ENCODE results near the gene ZFPM1. TPM values are rescaled to one million over a fixed set of nuclear protein-coding genes. Genes with fewer than 3 reads are reported as not detected.

The ZFPM1 gene
- polyA plus RNA-seq, 1 of the 3 experiments (the other 2 are of a cell fraction): 1.2 TPM

GRCh38 chr16:88452482-88453216 is 431 bp upstream of the ZFPM1 start (continued):
- TF ChIP-seq POLR2AphosphoS5 (IDR thresholded peaks at IDR 0.05; ENCODE audit: low read depth, low read length) (no peak), TAF1 (IDR thresholded peaks at IDR 0.05; ENCODE audit: borderline replicate concordance, low read depth, low read length) (no peak), PBX3 (IDR thresholded peaks at IDR 0.05) (no peak), RCOR1 (IDR thresholded peaks at IDR 0.05; ENCODE audit: low read length) (no peak), YY1 (IDR thresholded peaks at IDR 0.05; ENCODE audit: low read depth) (no peak), MEF2A (IDR thresholded peaks at IDR 0.05; ENCODE audit: borderline replicate concordance, low read depth) (no peak), ELF1 (IDR thresholded peaks at IDR 0.05) (no peak), CHD2 (IDR thresholded peaks at IDR 0.05; ENCODE audit: low read length, partially characterized antibody) (peak; percentile 26), RXRA (IDR thresholded peaks at IDR 0.05; ENCODE audit: borderline replicate concordance, low read depth) (no peak), CTCF (IDR thresholded peaks at IDR 0.05) (no peak)
- TF ChIP-seq, protein P1, sequence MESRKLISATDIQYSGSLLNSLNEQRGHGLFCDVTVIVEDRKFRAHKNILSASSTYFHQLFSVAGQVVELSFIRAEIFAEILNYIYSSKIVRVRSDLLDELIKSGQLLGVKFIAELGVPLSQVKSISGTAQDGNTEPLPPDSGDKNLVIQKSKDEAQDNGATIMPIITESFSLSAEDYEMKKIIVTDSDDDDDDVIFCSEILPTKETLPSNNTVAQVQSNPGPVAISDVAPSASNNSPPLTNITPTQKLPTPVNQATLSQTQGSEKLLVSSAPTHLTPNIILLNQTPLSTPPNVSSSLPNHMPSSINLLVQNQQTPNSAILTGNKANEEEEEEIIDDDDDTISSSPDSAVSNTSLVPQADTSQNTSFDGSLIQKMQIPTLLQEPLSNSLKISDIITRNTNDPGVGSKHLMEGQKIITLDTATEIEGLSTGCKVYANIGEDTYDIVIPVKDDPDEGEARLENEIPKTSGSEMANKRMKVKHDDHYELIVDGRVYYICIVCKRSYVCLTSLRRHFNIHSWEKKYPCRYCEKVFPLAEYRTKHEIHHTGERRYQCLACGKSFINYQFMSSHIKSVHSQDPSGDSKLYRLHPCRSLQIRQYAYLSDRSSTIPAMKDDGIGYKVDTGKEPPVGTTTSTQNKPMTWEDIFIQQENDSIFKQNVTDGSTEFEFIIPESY (IDR thresholded peaks at IDR 0.05; ENCODE audit: borderline replicate concordance, low read depth): no peak

DNA sequence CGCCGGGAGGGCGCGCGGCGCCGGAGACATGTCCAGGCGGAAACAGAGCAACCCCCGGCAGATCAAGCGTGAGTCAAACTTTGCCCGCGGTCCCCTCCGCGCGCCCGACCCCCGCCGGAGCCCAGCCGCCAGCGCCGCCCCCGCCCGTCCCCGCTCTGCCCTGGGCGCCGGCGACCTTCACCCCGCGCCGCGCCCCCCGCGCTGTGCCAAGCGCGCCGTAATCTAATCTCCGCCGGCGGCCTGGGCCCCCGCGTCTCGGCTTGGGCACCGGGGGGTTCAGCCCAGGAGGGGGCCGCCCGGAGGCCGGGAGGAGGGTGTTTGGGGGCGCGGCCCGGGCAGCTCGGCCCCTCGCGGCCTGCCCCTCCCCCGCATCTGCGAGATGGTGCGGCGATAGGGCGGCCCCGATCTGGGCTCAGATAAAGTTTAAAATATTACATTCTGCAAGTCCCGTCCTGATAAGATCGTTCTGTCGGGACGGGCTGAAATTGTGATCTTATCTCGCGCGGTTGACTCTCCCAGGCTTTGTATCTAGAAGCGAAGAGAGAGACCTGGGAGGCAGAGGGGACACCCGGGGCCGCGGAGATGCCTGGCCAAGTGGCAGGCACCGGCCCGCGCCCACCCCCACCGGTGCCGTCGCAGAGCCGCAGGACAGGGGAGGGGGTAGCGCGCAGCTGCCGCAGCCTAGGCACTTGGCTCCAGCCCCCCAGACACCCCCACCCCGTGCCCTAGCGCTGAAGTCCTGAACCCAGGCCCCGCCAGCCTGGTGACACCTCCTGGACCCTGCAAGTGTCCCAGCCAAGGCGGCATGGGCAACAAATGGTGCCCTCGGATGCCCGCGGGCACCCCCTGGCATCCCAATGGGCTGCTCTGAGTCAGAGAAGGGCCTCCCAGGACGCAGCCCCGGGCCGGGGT is 787 bp downstream of the ZFPM1 start:
- no peaks in the 10 kb centered on the region for H3K36me3 ChIP-seq (replicated peaks in 1 of 2; ENCODE audit: control insufficient read depth in 1 of 2, insufficient read depth in 2 of 2, low read length in 1 of 2)
- no peaks in the 10 kb centered on the region for H3F3A ChIP-seq (replicated peaks; ENCODE audit: insufficient read depth)
- H3K27ac ChIP-seq (ENCODE audit: low read depth in 2 of 2, low read length in 1 of 2): peak overlapping the region; percentile 40 to 73
- DNase-seq: peak; percentile 65
- POLR2A ChIA-PET: interaction anchor here (0.7 to 1.6 kb wide), 3 partner anchors 11 to 376 kb away, joined by 3 to 8 read pairs (median 5); no protein-coding TSS in a partner anchor
- WGBS (ENCODE audit: low lambda C conversion rate): 0% methylated on average over 8 of the region's 89 CpGs
- H4K20me1 ChIP-seq (ENCODE audit: insufficient read depth): peaks cover 46% of the 10 kb centered on the region
- peak; percentile 81 for TF ChIP-seq GATA2 (CRISPR knock-in tag; IDR thresholded peaks at IDR 0.05)
- 0 out of 2 replicates have a peak, but pooled peaks have one; percentile 20 for TF ChIP-seq MXI1 (IDR thresholded peaks at IDR 0.05; ENCODE audit: low read depth, low read length)
- TF ChIP-seq, protein P2, sequence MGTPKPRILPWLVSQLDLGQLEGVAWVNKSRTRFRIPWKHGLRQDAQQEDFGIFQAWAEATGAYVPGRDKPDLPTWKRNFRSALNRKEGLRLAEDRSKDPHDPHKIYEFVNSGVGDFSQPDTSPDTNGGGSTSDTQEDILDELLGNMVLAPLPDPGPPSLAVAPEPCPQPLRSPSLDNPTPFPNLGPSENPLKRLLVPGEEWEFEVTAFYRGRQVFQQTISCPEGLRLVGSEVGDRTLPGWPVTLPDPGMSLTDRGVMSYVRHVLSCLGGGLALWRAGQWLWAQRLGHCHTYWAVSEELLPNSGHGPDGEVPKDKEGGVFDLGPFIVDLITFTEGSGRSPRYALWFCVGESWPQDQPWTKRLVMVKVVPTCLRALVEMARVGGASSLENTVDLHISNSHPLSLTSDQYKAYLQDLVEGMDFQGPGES (IDR thresholded peaks at IDR 0.05; ENCODE audit: low read depth, low read length): no peak
- H3K4me2 ChIP-seq: peak overlapping the region; percentile 100
- H3K9ac ChIP-seq: peak overlapping the region; percentile 70
- no peaks in the 10 kb centered on the region for H3K9me2 ChIP-seq
- CTCF ChIA-PET: interaction anchor here (1.2 to 3.0 kb wide), 3 partner anchors 11 to 61 kb away, joined by 4 to 13 read pairs (median 10); no protein-coding TSS in a partner anchor
- peaks cover 50% of the 10 kb centered on the region for H3K79me2 ChIP-seq (ENCODE audit: insufficient read depth)
- H3K9me3 ChIP-seq: no peaks in the 10 kb centered on the region
- peak overlapping the region; percentile 77 to 78 for H3K4me3 ChIP-seq (ENCODE audit: low read depth in 2 of 2, low read length in 1 of 2)
- peaks cover 13 to 62% of the 10 kb centered on the region in 2 experiments; a peak in 3 of 4 replicates for H3K4me1 ChIP-seq (ENCODE audit: control insufficient read depth in 1 of 2, insufficient read depth in 2 of 2, low read depth in 1 of 2, low read length in 1 of 2)
- no peak overlapping the region for H2AFZ ChIP-seq (ENCODE audit: low read depth)
- no peaks in the 10 kb centered on the region for H3K27me3 ChIP-seq (ENCODE audit: insufficient read depth)

All from SK-N-SH (cell line).